ENCODE results near the gene IGSF21. TPM values are rescaled to one million over a fixed set of nuclear protein-coding genes. Genes with fewer than 3 reads are reported as not detected.

Gene IGSF21
- total RNA-seq, 1 donor from 2014 or later: 1.8 TPM

DNA sequence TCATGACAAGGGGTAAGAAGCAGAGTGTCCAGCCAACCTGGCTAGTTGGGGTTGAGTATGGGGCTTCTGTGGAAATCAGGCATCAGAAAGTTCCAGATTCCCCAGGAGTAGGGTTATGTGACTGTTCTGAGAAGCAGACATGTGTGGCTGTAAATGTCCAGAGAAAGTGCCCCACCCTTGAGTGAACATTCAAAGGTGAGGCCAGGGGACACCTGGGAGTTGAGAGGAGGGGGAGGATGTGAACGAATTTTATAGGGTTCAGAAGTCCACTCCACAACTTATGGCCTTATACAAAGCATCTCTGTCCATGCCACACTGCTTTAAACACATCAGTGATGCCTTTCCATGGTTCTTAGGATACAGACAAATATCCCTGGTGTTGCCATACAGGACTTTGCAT is 133.3 kb downstream of the IGSF21 start:
- no peak for ATAC-seq
- no peak for DNase-seq
- H3K36me3 ChIP-seq: no peaks in the 10 kb centered on the region
- peaks cover 12% of the 10 kb centered on the region for H3K27me3 ChIP-seq (ENCODE audit: low read depth)
- no peak overlapping the region for H3K4me3 ChIP-seq
- intact Hi-C loops (cut with DNase I): no loop called here
- TF ChIP-seq, protein P1, sequence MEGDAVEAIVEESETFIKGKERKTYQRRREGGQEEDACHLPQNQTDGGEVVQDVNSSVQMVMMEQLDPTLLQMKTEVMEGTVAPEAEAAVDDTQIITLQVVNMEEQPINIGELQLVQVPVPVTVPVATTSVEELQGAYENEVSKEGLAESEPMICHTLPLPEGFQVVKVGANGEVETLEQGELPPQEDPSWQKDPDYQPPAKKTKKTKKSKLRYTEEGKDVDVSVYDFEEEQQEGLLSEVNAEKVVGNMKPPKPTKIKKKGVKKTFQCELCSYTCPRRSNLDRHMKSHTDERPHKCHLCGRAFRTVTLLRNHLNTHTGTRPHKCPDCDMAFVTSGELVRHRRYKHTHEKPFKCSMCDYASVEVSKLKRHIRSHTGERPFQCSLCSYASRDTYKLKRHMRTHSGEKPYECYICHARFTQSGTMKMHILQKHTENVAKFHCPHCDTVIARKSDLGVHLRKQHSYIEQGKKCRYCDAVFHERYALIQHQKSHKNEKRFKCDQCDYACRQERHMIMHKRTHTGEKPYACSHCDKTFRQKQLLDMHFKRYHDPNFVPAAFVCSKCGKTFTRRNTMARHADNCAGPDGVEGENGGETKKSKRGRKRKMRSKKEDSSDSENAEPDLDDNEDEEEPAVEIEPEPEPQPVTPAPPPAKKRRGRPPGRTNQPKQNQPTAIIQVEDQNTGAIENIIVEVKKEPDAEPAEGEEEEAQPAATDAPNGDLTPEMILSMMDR (IDR thresholded peaks at IDR 0.05): no peak
- H3K9me3 ChIP-seq: no peaks in the 10 kb centered on the region
- H3K4me1 ChIP-seq: no peaks in the 10 kb centered on the region
- H3K27ac ChIP-seq: no peak overlapping the region

DNA sequence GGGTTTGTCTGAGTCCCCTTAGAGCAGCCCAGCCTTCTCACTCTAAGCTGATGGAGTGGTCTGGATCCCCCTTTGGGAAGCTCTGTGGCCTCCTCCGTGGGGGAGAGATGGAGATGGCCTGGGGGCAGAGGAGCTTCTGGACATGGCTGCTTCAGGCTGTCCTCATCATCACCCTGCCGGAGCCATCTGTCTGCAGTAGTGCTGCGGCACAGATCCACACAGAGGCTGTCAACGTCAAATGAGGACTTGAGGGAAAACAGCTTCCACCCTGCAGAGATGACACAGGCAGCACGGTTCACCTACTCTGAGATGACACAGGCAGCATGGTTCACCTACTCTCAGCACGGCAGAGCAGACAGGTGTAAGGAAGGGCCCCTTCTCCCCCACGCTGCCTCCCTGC is 134.3 kb downstream of the IGSF21 start:
- H3K9me3 ChIP-seq: no peaks in the 10 kb centered on the region
- TF ChIP-seq, protein P1 (IDR thresholded peaks at IDR 0.05): no peak
- H3K4me3 ChIP-seq: no peak overlapping the region
- no peaks in the 10 kb centered on the region for H3K36me3 ChIP-seq
- H3K27me3 ChIP-seq (ENCODE audit: low read depth): peaks cover 12% of the 10 kb centered on the region
- no peak for ATAC-seq
- no peaks in the 10 kb centered on the region for H3K4me1 ChIP-seq
- no peak for DNase-seq
- no peak overlapping the region for H3K27ac ChIP-seq
- intact Hi-C loops (cut with DNase I): no loop called here

DNA sequence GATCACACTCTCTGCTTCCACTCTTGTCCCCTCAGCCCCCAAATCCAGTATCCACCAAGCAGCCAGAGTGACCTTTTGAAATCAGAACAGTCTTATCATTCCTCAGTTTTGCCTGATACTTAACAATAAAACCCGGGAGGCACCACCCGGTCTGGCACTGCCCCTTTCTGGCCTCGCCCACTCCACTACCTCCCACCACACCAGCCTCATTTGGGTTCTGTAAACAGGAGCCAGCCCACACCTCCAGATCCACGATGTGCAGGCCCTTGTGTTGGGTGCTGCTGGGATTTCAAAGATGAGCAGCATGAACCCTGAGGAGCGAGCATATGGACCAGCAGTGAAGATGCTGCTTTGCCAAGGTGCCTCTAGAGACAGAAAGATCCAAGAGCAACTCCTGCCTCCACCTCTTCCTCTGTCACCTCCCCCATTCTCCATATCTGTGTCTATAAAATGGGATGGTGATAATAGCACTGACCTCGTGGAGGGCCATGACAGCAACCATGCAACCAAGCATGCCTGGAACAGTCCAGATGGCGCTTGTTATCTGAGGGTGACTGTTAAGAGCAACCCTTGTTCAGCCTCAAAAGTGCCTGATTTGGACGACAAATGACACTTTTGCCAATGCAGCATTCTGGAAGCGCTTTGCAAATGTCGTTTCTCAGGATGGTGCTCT is 136.0 kb downstream of the IGSF21 start:
- intact Hi-C loops (cut with DNase I): no loop called here
- Histone ChIP-seq H3K27ac (no peak overlapping the region), H3K4me1 (no peaks in the 10 kb centered on the region), H3K9me3 (no peaks in the 10 kb centered on the region), H3K27me3 (ENCODE audit: low read depth) (peaks cover 7% of the 10 kb centered on the region), H3K4me3 (no peak overlapping the region), H3K36me3 (no peaks in the 10 kb centered on the region)
- TF ChIP-seq, protein P1 (IDR thresholded peaks at IDR 0.05): no peak
- DNase-seq (no peak), ATAC-seq (no peak)

DNA sequence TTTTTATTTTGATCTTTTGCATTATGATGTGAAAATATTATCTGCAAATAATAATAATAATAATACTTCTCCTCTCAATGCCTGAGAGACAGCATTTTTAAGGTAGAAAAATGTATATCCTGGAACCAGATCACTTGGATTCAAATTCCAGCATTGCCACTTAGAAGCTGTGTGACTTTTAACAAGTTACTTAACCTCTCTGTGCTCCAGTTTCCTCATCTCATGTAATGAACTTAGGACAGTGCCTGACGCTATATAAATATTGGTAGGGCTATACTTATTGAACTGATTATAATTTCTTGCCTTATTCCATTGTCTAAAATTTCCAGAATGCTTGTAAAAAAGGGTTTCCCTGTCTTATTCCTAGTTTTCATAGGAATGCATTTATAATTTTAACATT is 137.2 kb downstream of the IGSF21 start:
- intact Hi-C loops (cut with DNase I): no loop called here
- peaks cover 13% of the 10 kb centered on the region for H3K27me3 ChIP-seq (ENCODE audit: low read depth)
- ATAC-seq: no peak
- TF ChIP-seq, protein P1 (IDR thresholded peaks at IDR 0.05): no peak
- H3K9me3 ChIP-seq: no peaks in the 10 kb centered on the region
- H3K4me3 ChIP-seq: no peak overlapping the region
- H3K4me1 ChIP-seq: no peaks in the 10 kb centered on the region
- no peaks in the 10 kb centered on the region for H3K36me3 ChIP-seq
- H3K27ac ChIP-seq: no peak overlapping the region
- no peak for DNase-seq

DNA sequence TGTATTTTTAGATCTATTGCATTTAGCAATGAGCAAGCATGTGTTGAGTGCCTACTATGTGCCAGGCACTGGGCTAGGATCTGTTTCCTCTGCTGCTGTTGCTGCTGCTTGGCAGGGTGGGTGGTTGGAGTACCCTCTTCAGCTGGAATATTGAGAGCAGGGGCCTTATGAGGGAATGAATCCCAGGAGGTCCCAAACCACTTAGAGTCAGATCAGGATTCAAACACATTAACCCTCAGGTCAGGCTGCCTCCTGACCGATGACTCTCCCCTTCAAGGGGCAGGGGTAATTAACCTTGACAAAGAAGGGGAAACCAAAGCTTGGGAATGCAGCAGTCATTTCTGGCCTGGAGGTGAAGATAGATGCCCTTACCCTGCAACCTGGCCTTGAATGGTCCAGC is 138.0 kb downstream of the IGSF21 start:
- DNase-seq (no peak), ATAC-seq (no peak)
- no peak overlapping the region for H3K4me3 ChIP-seq
- H3K36me3 ChIP-seq: no peaks in the 10 kb centered on the region
- intact Hi-C loops (cut with DNase I): no loop called here
- H3K27me3 ChIP-seq (ENCODE audit: low read depth): peaks cover 8% of the 10 kb centered on the region
- TF ChIP-seq, protein P1 (IDR thresholded peaks at IDR 0.05): no peak
- no peaks in the 10 kb centered on the region for H3K4me1 ChIP-seq
- H3K27ac ChIP-seq: no peak overlapping the region
- no peaks in the 10 kb centered on the region for H3K9me3 ChIP-seq
